Measurements from ENCODE around the gene COPZ1. TPM values are rescaled to one million over a fixed set of nuclear protein-coding genes. Genes with fewer than 3 reads are reported as not detected.

Gene COPZ1
- total and polyA plus RNA-seq, 9 of the 15 experiments (the other 6 are each of a cell fraction or from before 2014, with no cell fraction given), result 137 to 487 (median 233) TPM

- TF ChIP-seq PKNOX1 (IDR thresholded peaks at IDR 0.05) (0 out of 2 replicates have a peak, but pooled peaks have one; percentile 49), MCM3 (IDR thresholded peaks at IDR 0.05) (no peak), ZNF263 (CRISPR knock-in tag; IDR thresholded peaks at IDR 0.05; ENCODE audit: borderline replicate concordance) (peak; percentile 14), LARP7 (IDR thresholded peaks at IDR 0.05) (peak; percentile 94), HDAC1 (IDR thresholded peaks at IDR 0.05) (peak in 1 of 2 experiments; percentile 77; a peak in 2 of 4 replicates), ZNF184 (CRISPR knock-in tag; IDR thresholded peaks at IDR 0.05) (no peak), HBP1 (CRISPR knock-in tag; IDR thresholded peaks at IDR 0.05) (0 out of 2 replicates have a peak, but pooled peaks have one; percentile 5), PHB2 (IDR thresholded peaks at IDR 0.05; ENCODE audit: low read depth) (no peak)
These were observed 29.9 kb upstream of the COPZ1 start (continued) for GRCh38 chr12:54294953-54295566.
